ENCODE data around the gene AHNAK2.
"Not testable (repeated sequence)": the region's sequence is repeated elsewhere in the genome, so short reads cannot be mapped to it uniquely, and the experiment has no call there.

GRCh38 chr14:104944436-104945205, 33.6 kb downstream of the AHNAK2 start:
- not testable (repeated sequence) for TF ChIP-seq CTCF, POLR2A, EP300 (IDR thresholded peaks at IDR 0.05)

Data from ovary (tissue), 3 donors.